IMR-90 (cell line): ENCODE data around the gene CBR4. TPM values are rescaled to one million over a fixed set of nuclear protein-coding genes. Genes with fewer than 3 reads are reported as not detected.

Experiments used
- ATAC-seq: fragments of 200-7000 bp; cut with Tn5 transposase; 2 replicates; pipeline ENCODE4 v1.9.1; 2020; ENCODE audit warnings: low read depth, mild to moderate bottlenecking, moderate library complexity
- BruUV-seq: library from RNA; stranded (reverse); fragments of 400-500 nt; replicated peaks from 2 replicates; lab custom pipeline; 2021; lab: Mats Ljungman, UMichigan
- CTCF ChIA-PET: fragments of 300-600 bp; formaldehyde crosslinking; extraction: SDS; loops from one replicate; lab custom pipeline; 2021; ENCODE audit warnings: antibody characterized with exemption; lab: Yijun Ruan, JAX
- POLR2A ChIA-PET: fragments of 300-600 bp; sonication (Branson Sonifier 250); formaldehyde crosslinking; loops from one replicate; lab custom pipeline; 2022; ENCODE audit warnings: antibody characterized with exemption; ENCODE audit not compliant: unreplicated experiment; lab: Charles Lee
- DNase-seq: peaks from one replicate; pipeline ENCODE4 v3.0.0; 2013
- H2AFZ ChIP-seq: replicated peaks from 2 replicates; pipeline ENCODE3; 2013; ENCODE audit warnings: low read length, mild to moderate bottlenecking; ENCODE audit not compliant: poor library complexity
- H2AK5ac ChIP-seq: 2 replicates; pipeline ENCODE4 v1.6.1; 2013; ENCODE audit warnings: low read depth, low read length, inconsistent platforms
- H2AK9ac ChIP-seq: replicated peaks from 2 replicates; pipeline ENCODE3; 2013; ENCODE audit warnings: mild to moderate bottlenecking, low read depth, low read length, moderate library complexity; ENCODE audit not compliant: poor library complexity
- H2BK120ac ChIP-seq: 2 replicates; pipeline ENCODE4 v1.6.1; 2013; ENCODE audit warnings: low read depth, low read length, inconsistent platforms
- H2BK15ac ChIP-seq: 3 replicates; pipeline ENCODE4 v1.6.1; 2013; ENCODE audit warnings: low read depth, low read length, inconsistent platforms
- H2BK20ac ChIP-seq: 2 replicates; pipeline ENCODE4 v1.6.1; 2013; ENCODE audit warnings: low read depth, mild to moderate bottlenecking, inconsistent platforms, low read length, moderate library complexity
- H2BK5ac ChIP-seq: 2 replicates; pipeline ENCODE4 v1.6.1; 2013; ENCODE audit warnings: mild to moderate bottlenecking, low read depth, low read length, inconsistent platforms; ENCODE audit not compliant: poor library complexity, severe bottlenecking
- H3K14ac ChIP-seq: replicated peaks from 2 replicates; pipeline ENCODE4 v1.6.1; 2013; ENCODE audit warnings: low read depth, low read length, inconsistent platforms
- H3K18ac ChIP-seq: 2 replicates; pipeline ENCODE4 v1.6.1; 2013; ENCODE audit warnings: low read depth, low read length, control low read depth
- H3K23ac ChIP-seq: 2 replicates; pipeline ENCODE4 v1.6.1; 2013; ENCODE audit warnings: low read depth, low read length, inconsistent platforms
- H3K27ac ChIP-seq: 2 replicates; pipeline ENCODE4 v1.5.1; 2013; ENCODE audit warnings: mild to moderate bottlenecking, control low read depth, low read length; ENCODE audit not compliant: insufficient read depth
- H3K27me3 ChIP-seq: 2 replicates; pipeline ENCODE4 v1.6.1; 2013; ENCODE audit warnings: low read length; ENCODE audit not compliant: control insufficient read depth, insufficient read depth
- H3K36me3 ChIP-seq: 2 replicates; pipeline ENCODE4 v1.6.1; 2013; ENCODE audit warnings: low read length, mixed read lengths; ENCODE audit not compliant: control insufficient read depth, insufficient read depth
- H3K4ac ChIP-seq: 2 replicates; pipeline ENCODE4 v1.6.1; 2013; ENCODE audit warnings: low read depth, low read length, inconsistent platforms
- H3K4me1 ChIP-seq: 2 replicates; pipeline ENCODE4 v1.6.1; 2013; ENCODE audit warnings: low read length, mixed read lengths; ENCODE audit not compliant: control insufficient read depth, insufficient read depth
- H3K4me2 ChIP-seq: 2 replicates; pipeline ENCODE4 v1.6.1; 2013; ENCODE audit warnings: low read depth, mild to moderate bottlenecking, control low read depth, low read length, moderate library complexity
- H3K4me3 ChIP-seq: 2 replicates; pipeline ENCODE4 v1.5.1; 2013; ENCODE audit warnings: low read depth, mild to moderate bottlenecking, control low read depth, low read length, moderate library complexity; ENCODE audit not compliant: insufficient read depth
- H3K56ac ChIP-seq: 2 replicates; pipeline ENCODE4 v1.6.1; 2013; ENCODE audit warnings: low read length, inconsistent platforms; ENCODE audit not compliant: insufficient read depth; ENCODE audit errors: extremely low read depth
- H3K79me1 ChIP-seq, 2 experiments: 2 replicates each; pipeline ENCODE4 v1.6.1; 2013; ENCODE audit warnings: low read length in 2 of 2, inconsistent platforms in 1 of 2, low read depth in 1 of 2
- H3K9ac ChIP-seq: 2 replicates; pipeline ENCODE4 v1.6.1; 2013; ENCODE audit warnings: low read depth, low read length, control low read depth
- H3K9me1 ChIP-seq: 2 replicates; pipeline ENCODE4 v1.6.1; 2013; ENCODE audit warnings: low read length, inconsistent platforms; ENCODE audit not compliant: insufficient read depth
- H3K9me3 ChIP-seq: 2 replicates; pipeline ENCODE4 v1.6.1; 2013; ENCODE audit warnings: low read length; ENCODE audit not compliant: control insufficient read depth, insufficient read depth
- H4K20me1 ChIP-seq: 2 replicates; pipeline ENCODE4 v1.6.1; 2013; ENCODE audit warnings: low read length, inconsistent platforms; ENCODE audit not compliant: insufficient read depth
- H4K5ac ChIP-seq: 2 replicates; pipeline ENCODE4 v1.6.1; 2013; ENCODE audit warnings: mild to moderate bottlenecking, low read depth, low read length, control low read depth
- H4K8ac ChIP-seq, 2 experiments: 2 replicates each; pipeline ENCODE4 v1.6.1; 2013; ENCODE audit warnings: low read depth in 2 of 2, low read length in 2 of 2, control low read depth in 1 of 2, inconsistent platforms in 1 of 2
- H4K91ac ChIP-seq: 2 replicates; pipeline ENCODE4 v1.6.1; 2013; ENCODE audit warnings: low read depth, low read length, inconsistent platforms; ENCODE audit not compliant: insufficient read depth
- CTCF ChIP-seq: conservative IDR thresholded peaks from 2 replicates; pipeline ENCODE4 v1.5.1; 2012; ENCODE audit warnings: mild to moderate bottlenecking, low read depth, low read length, improper control_type of control experiment
- MXI1 ChIP-seq: IDR thresholded peaks from 2 replicates; pipeline ENCODE4 v1.6.1; 2012; ENCODE audit warnings: low read depth, mild to moderate bottlenecking, low read length, moderate library complexity, borderline replicate concordance
- NFE2L2 ChIP-seq: fragments of 150-350 bp; IDR thresholded peaks from 2 replicates; pipeline ENCODE4 v1.6.1; 2016; ENCODE audit warnings: low read depth, mild to moderate bottlenecking, low read length
- RAD21 ChIP-seq: IDR thresholded peaks from 2 replicates; pipeline ENCODE4 v1.6.1; 2012; ENCODE audit warnings: low read length, improper control_type of control experiment
- SMC3 ChIP-seq: fragments of 150-350 bp; IDR thresholded peaks from 2 replicates; pipeline ENCODE4 v1.6.1; 2016; ENCODE audit warnings: low read depth, mild to moderate bottlenecking, antibody characterized with exemption, low read length, moderate library complexity
- WGBS, 2 experiments: methylation state at CpG; one replicate each; pipeline versions ENCODE4 v1.1.5 to v1.1.7; 2013; ENCODE audit warnings: missing lambda C conversion rate in 2 of 2; ENCODE audit not compliant: insufficient read length in 1 of 2; ENCODE audit errors: extremely low coverage in 2 of 2; 5-methylcytosine and 5-hydroxymethylcytosine counted together
- dilution Hi-C: fragments of 300-500 bp; cut with HindIII; formaldehyde crosslinking; loops from one replicate; pipeline ENCODE4 v1.14.3; 2018; ENCODE audit warnings: low sequenced_read_pairs; ENCODE audit not compliant: unreplicated experiment
- in situ Hi-C: fragments of 300-500 bp; cut with MboI; formaldehyde crosslinking; loops from 3 replicates; pipeline ENCODE4 v1.14.3; 2019; ENCODE audit warnings: low sequenced_read_pairs, inconsistent platforms, mixed read lengths
- intact Hi-C: fragments of 100-400 bp; cut with micrococcal nuclease; formaldehyde crosslinking; loops from 2 replicates; pipeline ENCODE4 v1.10.0; 2022
- polyA plus RNA-seq, 3 experiments: library from polyadenylated mRNA; depleted of rRNA; stranded (reverse); fragments of >200 nt; gene quantifications; 2 replicates each; pipeline ENCODE4 v1.2.3, GENCODE V29; 2012; ENCODE audit warnings: low replicate concordance in 1 of 3
- total RNA-seq: library from RNA; depleted of rRNA; stranded (reverse); fragments of >200 nt; gene quantifications from 2 replicates; pipeline ENCODE4 v1.2.3, GENCODE V29; 2012

Gene CBR4
- total and polyA plus RNA-seq, 2 of the 4 experiments (the other 2 are of a cell fraction): 2.7 to 4.5 TPM

GRCh38 chr4:168995537-168996295, 14.3 kb downstream of the CBR4 start:
- Histone ChIP-seq H3K9me3 (no peaks in the 10 kb centered on the region), H2AK5ac (no peak overlapping the region), H2BK5ac (no peak overlapping the region), H4K8ac (no peak overlapping the region), H3K18ac (no peak overlapping the region), H3K14ac (no peak overlapping the region), H3K79me1 (no peaks in the 10 kb centered on the region), H2BK15ac (no peak overlapping the region), H3K56ac (no peak overlapping the region), H4K5ac (no peak overlapping the region), H3K9ac (no peak overlapping the region), H2AK9ac (no peak overlapping the region), H3K23ac (peak overlapping the region; percentile 20; the same call in 1 of the 2 replicates), H3K36me3 (no peaks in the 10 kb centered on the region), H2BK120ac (no peak overlapping the region), H3K9me1 (no peaks in the 10 kb centered on the region), H3K27me3 (no peaks in the 10 kb centered on the region), H3K4me1 (no peaks in the 10 kb centered on the region; the same call in 1 of the 2 replicates), H3K27ac (no peak overlapping the region), H4K20me1 (no peaks in the 10 kb centered on the region), H3K4ac (no peak overlapping the region), H2BK20ac (no peak overlapping the region), H3K4me2 (no peak overlapping the region), H3K4me3 (no peak overlapping the region), H4K91ac (no peak overlapping the region), H2AFZ (no peak overlapping the region)
- ATAC-seq (peak; percentile 27), DNase-seq (peak; percentile 19)
- in situ Hi-C loops: no loop called here
- dilution Hi-C loops: no loop called here
- CTCF ChIA-PET: interaction anchor here (0.6 to 2.3 kb wide), 3 partner anchors 13 to 577 kb away, joined by 3 to 12 read pairs (median 5); partner anchors contain the start of gene CBR4
- no CpG with 5 or more reads among the region's 2 CpGs for WGBS, 2 experiments
- intact Hi-C loops: no loop called here
- no TSS peak for BruUV-seq
- TF ChIP-seq RAD21 (peak; percentile 46), CTCF (peak; percentile 34), NFE2L2 (no peak), MXI1 (no peak), SMC3 (peak; percentile 25)
- POLR2A ChIA-PET: no interaction called here
